ENCODE measurements around the gene THG1L. TPM values are rescaled to one million over a fixed set of nuclear protein-coding genes. Genes with fewer than 3 reads are reported as not detected.

THG1L gene
- total and polyA plus RNA-seq, 10 of the 15 experiments (the other 5 are each of a cell fraction or from before 2014, with no cell fraction given) = 24.8 to 58.0 (median 34.5) TPM

- ATAC-seq (no peak), FAIRE-seq (no peak), DNase-seq (ENCODE audit: low read depth, low spot score) (no peak)
- Histone ChIP-seq H2AFZ (ENCODE audit: control insufficient read depth, low read depth, low read length) (no peak overlapping the region), H3K9me3 (replicated peaks; ENCODE audit: control insufficient read depth, insufficient read depth, low read length) (no peaks in the 10 kb centered on the region), H3K27ac (ENCODE audit: control insufficient read depth, insufficient read depth) (no peak overlapping the region), H3K4me3 (no peak overlapping the region), H3K36me3 (ENCODE audit: control insufficient read depth in 2 of 2, insufficient read depth in 2 of 2, low read length in 1 of 2) (no peaks in the 10 kb centered on the region), H3K4me2 (ENCODE audit: control insufficient read depth, insufficient read depth) (no peak overlapping the region), H3K79me2 (ENCODE audit: control insufficient read depth, insufficient read depth, low read length) (no peaks in the 10 kb centered on the region; the same call in 1 of the 2 replicates), H3K9ac (ENCODE audit: control insufficient read depth, insufficient read depth, low read length) (no peak overlapping the region), H4K20me1 (ENCODE audit: control insufficient read depth, insufficient read depth) (no peaks in the 10 kb centered on the region), H3K27me3 (replicated peaks in 1 of 2; ENCODE audit: control insufficient read depth in 2 of 2, insufficient read depth in 2 of 2, low read length in 1 of 2) (no peaks in the 10 kb centered on the region), H3K4me1 (ENCODE audit: control insufficient read depth, insufficient read depth, low read length) (peaks cover 12% of the 10 kb centered on the region; the same call in 1 of the 2 replicates)
- RAD21 ChIA-PET (ENCODE audit: unreplicated experiment) = interaction anchor here (0.9 to 3.2 kb wide), 2 partner anchors 29 to 316 kb away, joined by 3 to 9 read pairs; no protein-coding TSS in a partner anchor
- no peak for TF ChIP-seq IRF4 (IDR thresholded peaks at IDR 0.05; ENCODE audit: low read depth, low read length)
- TF ChIP-seq MTA3 (IDR thresholded peaks at IDR 0.05; ENCODE audit: borderline replicate concordance, low read length) = no peak
- TF ChIP-seq SP1 (IDR thresholded peaks at IDR 0.05; ENCODE audit: low read depth, low read length) = no peak
- TF ChIP-seq HDGF (IDR thresholded peaks at IDR 0.05) = no peak
- no peak for TF ChIP-seq SREBF1 (IDR thresholded peaks at IDR 0.05; ENCODE audit: low read length)
- no peak for TF ChIP-seq NRF1 (conservative IDR thresholded peaks at IDR 0.05; ENCODE audit: low read depth, low read length)
- no peak for TF ChIP-seq FOXM1 (IDR thresholded peaks at IDR 0.05; ENCODE audit: low read depth, low read length)
- no TSS peak for BruUV-seq (replicated peaks)
- SMC1A ChIA-PET (ENCODE audit: uncharacterized antibody, unreplicated experiment) = interaction anchor here (0.8 to 2.0 kb wide), 10 partner anchors 29 to 1607 kb away, joined by 3 to 6 read pairs (median 4); no protein-coding TSS in a partner anchor
- CTCF ChIA-PET = interaction anchor here (1.0 to 8.0 kb wide), 8 partner anchors 8 to 421 kb away, joined by 3 to 95 read pairs (median 8); partner anchors contain the start of genes C5orf52 and NIPAL4
- 79% methylated on average over 6 of the region's 6 CpGs for WGBS (ENCODE audit: insufficient coverage, insufficient replicate concordance, low lambda C conversion rate, missing lambda C conversion rate)
- POLR2A ChIA-PET = no interaction called here
- in situ Hi-C loops (cut with MboI) = no loop called here
- intact Hi-C loops (cut with micrococcal nuclease; ENCODE audit: unreplicated experiment) = loop anchor here (10.0 kb wide), 2 partner anchors 492 to 602 kb away; partner anchors contain the start of gene MED7
These were observed 16.0 kb downstream of the THG1L start for GRCh38 chr5:157747173-157747740.

Data from GM12878 (cell line).